ENCODE results near the gene CAB39. TPM values are rescaled to one million over a fixed set of nuclear protein-coding genes. Genes with fewer than 3 reads are reported as not detected.
A peak's percentile ranks its signal among the peaks of the same experiment; 100 is the strongest.

Gene CAB39
- total RNA-seq, 2 experiments from 2014 or later: 175 to 178 TPM

DNA sequence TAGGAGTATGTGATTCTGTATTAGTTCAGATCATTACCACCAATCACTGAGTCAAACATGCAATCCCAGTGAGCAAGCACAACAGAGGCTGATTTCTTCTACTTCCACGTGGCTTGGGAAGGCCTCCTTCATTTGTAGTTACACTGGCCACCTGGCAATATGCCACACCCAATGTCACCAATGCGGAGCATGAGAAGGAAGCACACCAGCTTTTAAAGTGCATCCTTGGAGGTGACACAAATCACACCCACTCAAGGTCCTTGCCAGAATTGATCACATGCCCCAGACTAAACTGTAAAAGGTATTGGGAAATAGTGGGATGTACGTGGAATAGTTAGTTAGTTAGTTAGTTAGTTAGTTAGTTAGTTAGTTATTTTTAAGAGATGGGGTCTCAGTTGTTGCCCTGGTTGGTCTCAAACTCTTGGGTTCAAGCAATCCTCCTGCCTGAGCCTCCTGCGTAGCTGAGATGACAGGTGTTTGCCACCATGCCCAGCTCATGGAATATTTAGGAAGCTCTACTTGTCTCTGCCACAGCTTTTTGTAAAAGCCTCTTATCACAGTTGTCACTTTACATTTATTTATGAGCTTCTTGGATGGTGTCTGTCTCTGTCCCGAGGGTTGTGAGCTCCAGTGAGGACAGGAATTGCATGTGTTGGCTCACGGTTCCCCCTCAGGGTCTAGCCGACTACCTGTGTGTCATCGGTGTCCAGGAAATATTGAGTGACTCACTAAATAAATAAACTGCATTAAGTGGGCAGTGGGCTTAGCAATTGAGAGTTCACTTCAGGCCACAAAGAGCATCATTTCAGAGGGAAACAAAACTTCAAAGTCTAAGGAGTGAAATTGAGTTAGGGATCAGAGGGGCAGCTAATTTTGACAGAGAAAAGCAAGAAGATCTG lies 28.1 kb upstream of the CAB39 start:
- H3K27me3 Mint-ChIP-seq (ENCODE audit: low read depth): peaks cover 4% of the 10 kb centered on the region
- DNase-seq: no peak
- ChIA-PET CTCF (interaction anchor here (1.4 to 1.5 kb wide), 2 partner anchors 10 to 38 kb away, joined by 3 to 4 read pairs; no protein-coding TSS in a partner anchor), POLR2A (no interaction called here)
- no peak overlapping the region for H3K4me3 Mint-ChIP-seq
- H3K9me3 Mint-ChIP-seq (ENCODE audit: insufficient read depth): no peaks in the 10 kb centered on the region
- peaks cover 12% of the 10 kb centered on the region for H3K36me3 Mint-ChIP-seq (ENCODE audit: low read depth)
- H3K27ac Mint-ChIP-seq: no peak overlapping the region
- H3K4me1 Mint-ChIP-seq (ENCODE audit: low read depth): peaks cover 47% of the 10 kb centered on the region
- ATAC-seq: no peak

DNA sequence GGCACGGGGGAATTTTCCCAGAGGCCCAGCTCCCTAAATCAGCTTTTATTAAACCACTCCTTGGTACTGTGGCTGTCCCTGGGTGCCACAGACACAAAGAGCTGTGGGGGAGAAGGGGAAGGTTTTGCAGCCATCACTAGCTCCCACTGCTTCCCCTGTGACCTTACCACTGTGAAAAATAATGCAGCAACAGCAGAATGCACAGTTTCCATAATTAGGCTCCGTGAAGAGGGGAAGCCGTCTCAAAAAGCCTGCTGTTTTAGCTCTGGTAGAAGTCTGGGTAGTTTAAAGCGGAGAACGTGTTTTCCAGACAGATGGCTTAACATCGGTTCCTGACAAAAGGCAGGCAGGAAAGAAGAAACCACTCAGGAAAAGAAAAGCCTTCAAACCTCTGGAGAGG lies 27.5 kb upstream of the CAB39 start:
- ChIA-PET CTCF (interaction anchor here (1.4 to 1.5 kb wide), 2 partner anchors 9 to 37 kb away, joined by 3 to 4 read pairs; no protein-coding TSS in a partner anchor), POLR2A (no interaction called here)
- Mint-ChIP-seq H3K9me3 (ENCODE audit: insufficient read depth) (no peaks in the 10 kb centered on the region), H3K27me3 (ENCODE audit: low read depth) (peaks cover 4% of the 10 kb centered on the region), H3K4me3 (no peak overlapping the region), H3K27ac (no peak overlapping the region), H3K36me3 (ENCODE audit: low read depth) (peaks cover 9% of the 10 kb centered on the region), H3K4me1 (ENCODE audit: low read depth) (peaks cover 44% of the 10 kb centered on the region)
- DNase-seq (no peak), ATAC-seq (no peak)

DNA sequence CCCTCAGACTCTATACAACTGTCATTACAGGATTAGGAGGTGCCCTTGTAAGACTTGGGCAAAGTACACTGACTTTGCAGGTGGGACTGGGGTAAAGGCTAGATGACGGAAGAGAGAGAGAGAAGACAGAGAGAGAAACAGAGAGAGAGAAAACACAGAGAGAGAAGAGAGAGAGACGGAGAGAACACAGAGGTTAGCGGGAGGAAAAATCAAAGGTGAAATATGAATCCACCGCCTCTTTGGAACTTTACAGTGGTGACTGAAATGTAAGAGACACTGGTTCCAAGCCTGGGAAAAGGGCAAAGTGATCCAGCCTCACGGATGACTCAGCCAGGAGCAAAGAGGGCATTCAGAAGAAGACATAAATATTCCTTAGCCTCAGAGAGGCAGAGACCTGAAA lies 25.1 kb upstream of the CAB39 start:
- no peak for DNase-seq

DNA sequence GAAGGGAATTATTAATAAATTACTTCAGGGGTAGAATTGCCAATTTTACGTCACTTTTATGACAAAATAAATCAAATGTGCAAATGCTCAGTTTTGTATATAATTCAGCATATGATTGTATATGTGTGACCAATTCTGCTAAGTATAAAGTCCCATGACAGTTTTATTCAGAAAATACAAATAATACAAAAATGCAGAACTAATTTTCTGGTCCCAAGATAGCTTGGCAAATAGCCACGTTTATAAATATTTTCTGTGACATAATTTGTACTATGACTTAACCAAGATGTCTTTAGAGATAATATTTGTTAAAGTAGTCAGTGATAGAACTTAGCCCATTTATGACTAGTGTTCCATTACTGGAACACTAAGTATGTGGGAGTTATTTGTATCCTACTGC lies 24.2 kb upstream of the CAB39 start:
- no peak overlapping the region for H3K4me3 Mint-ChIP-seq
- ChIA-PET CTCF (no interaction called here), POLR2A (no interaction called here)
- no peak overlapping the region for H3K27ac Mint-ChIP-seq
- DNase-seq (no peak), ATAC-seq (no peak)
- H3K27me3 Mint-ChIP-seq (ENCODE audit: low read depth): peaks cover 4% of the 10 kb centered on the region
- no peaks in the 10 kb centered on the region for H3K9me3 Mint-ChIP-seq (ENCODE audit: insufficient read depth)
- H3K36me3 Mint-ChIP-seq (ENCODE audit: low read depth): no peaks in the 10 kb centered on the region
- H3K4me1 Mint-ChIP-seq (ENCODE audit: low read depth): peaks cover 38% of the 10 kb centered on the region

More for the DNA sequence above, 25.1 kb upstream of the CAB39 start:
- Mint-ChIP-seq H3K4me3 (no peak overlapping the region), H3K27ac (no peak overlapping the region), H3K9me3 (ENCODE audit: insufficient read depth) (no peaks in the 10 kb centered on the region), H3K27me3 (ENCODE audit: low read depth) (peaks cover 4% of the 10 kb centered on the region), H3K36me3 (ENCODE audit: low read depth) (no peaks in the 10 kb centered on the region), H3K4me1 (ENCODE audit: low read depth) (peaks cover 35% of the 10 kb centered on the region)
- ChIA-PET POLR2A (interaction anchor here (0.9 kb wide), 1 partner anchor 25 kb away, joined by 3 read pairs; the partner anchor contains the start of gene CAB39), CTCF (no interaction called here)
- no peak for ATAC-seq

DNA sequence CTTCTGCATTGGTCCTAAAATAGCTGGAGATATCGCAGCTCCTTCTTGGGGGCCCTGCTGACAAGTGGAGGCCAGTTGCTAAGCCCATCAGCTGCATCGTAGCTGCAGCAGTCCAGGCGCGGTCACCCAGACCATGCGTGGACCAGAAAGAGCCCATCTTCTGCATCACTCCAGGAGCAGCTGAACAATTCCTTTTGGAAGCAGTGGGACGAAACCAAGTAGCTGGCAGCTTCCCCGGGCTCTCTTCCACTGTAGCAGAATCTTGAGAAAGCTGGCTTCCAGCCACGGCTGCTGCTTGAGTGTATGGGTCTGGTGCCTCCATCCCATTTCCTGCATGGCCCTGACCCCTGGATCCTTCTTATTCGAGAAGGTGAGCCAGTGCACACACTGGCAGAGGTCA lies 22.2 kb upstream of the CAB39 start:
- no peak overlapping the region for H3K27ac Mint-ChIP-seq
- H3K27me3 Mint-ChIP-seq (ENCODE audit: low read depth): peaks cover 4% of the 10 kb centered on the region
- ChIA-PET CTCF (no interaction called here), POLR2A (no interaction called here)
- H3K4me3 Mint-ChIP-seq: no peak overlapping the region
- DNase-seq (no peak), ATAC-seq (no peak)
- peaks cover 37% of the 10 kb centered on the region for H3K4me1 Mint-ChIP-seq (ENCODE audit: low read depth)
- no peaks in the 10 kb centered on the region for H3K9me3 Mint-ChIP-seq (ENCODE audit: insufficient read depth)
- peaks cover 4% of the 10 kb centered on the region for H3K36me3 Mint-ChIP-seq (ENCODE audit: low read depth)

DNA sequence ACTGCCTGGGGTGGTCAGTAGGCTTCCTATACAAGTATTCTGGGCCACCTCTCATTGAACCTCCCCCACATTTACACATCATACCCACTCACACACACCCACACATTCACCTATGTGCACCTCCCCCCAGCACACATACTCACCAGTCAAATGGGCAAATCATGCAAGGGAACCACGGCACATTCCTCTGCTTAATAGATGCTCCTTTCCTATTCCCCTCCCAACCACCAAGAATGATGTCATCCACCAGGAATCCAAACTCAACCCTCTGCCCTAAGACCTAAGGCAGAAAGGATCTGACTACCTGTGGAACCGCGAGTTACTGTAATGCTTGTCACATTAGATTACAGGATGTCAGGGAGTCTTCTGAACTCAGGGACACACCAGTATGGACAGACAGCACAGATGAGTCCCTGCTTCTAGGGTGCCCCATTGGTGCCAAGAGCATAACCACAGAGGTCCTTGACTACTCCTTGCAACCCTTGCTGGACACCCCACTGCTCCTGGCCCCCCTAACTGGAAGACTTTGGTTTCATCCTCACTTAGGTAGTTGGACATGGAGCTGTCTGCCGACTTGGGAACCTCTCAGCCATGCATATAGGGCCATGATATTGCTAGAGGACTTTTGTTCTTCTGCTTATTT lies 21.5 kb upstream of the CAB39 start:
- Mint-ChIP-seq H3K4me1 (ENCODE audit: low read depth) (peaks cover 32% of the 10 kb centered on the region), H3K36me3 (ENCODE audit: low read depth) (peaks cover 4% of the 10 kb centered on the region), H3K27ac (peak overlapping the region; percentile 0), H3K9me3 (ENCODE audit: insufficient read depth) (no peaks in the 10 kb centered on the region), H3K4me3 (no peak overlapping the region), H3K27me3 (ENCODE audit: low read depth) (peaks cover 4% of the 10 kb centered on the region)
- ChIA-PET CTCF (interaction anchor here (1.3 kb wide), 1 partner anchor 13 kb away, joined by 3 read pairs; no protein-coding TSS in a partner anchor), POLR2A (no interaction called here)
- ATAC-seq: no peak
- no peak for DNase-seq

DNA sequence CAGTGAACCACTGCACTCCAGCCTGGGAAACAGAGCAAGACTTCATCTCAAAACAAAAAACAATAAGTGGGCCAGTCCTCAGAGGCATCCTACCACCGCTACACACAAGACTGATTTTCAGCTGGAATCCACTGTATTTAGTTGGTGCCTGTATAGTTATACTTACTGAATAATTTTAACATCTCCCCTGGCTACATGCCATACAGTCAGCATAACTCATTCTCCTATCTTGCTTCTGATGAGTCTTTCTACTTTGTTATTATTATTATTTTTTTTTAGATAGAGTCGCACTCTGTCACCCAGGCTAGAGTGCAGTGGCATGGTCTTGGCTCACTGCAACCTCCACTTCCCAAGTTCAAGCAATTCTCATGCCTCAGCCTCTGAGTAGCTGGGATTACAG lies 19.9 kb upstream of the CAB39 start:
- POLR2A ChIA-PET: no interaction called here
- peaks cover 28% of the 10 kb centered on the region for H3K4me1 Mint-ChIP-seq (ENCODE audit: low read depth)

DNA sequence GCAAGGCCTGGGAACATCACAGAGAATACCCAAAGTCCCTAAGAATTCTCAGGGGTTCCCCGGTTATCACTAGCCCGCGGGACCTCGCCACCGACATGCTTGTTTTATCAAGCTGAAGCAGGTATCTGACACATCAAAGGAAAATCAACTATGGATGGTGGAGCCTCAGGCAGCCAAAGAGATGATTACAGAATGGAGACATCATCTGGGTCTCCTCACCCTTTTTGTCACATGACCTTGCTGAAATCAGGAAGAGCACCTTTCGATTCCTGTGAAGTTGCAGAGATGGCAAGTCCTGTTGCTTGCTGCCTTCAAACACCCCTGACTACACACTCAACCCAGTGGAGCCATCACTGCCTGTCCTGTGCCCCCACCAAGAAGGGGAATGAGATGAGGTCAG lies 19.2 kb upstream of the CAB39 start:
- no peaks in the 10 kb centered on the region for H3K27me3 Mint-ChIP-seq (ENCODE audit: low read depth)
- no peak overlapping the region for H3K4me3 Mint-ChIP-seq
- no peak for ATAC-seq
- no peaks in the 10 kb centered on the region for H3K9me3 Mint-ChIP-seq (ENCODE audit: insufficient read depth)
- ChIA-PET POLR2A (no interaction called here), CTCF (interaction anchor here (0.9 to 1.8 kb wide), 2 partner anchors 17 to 105 kb away, joined by 3 to 6 read pairs; no protein-coding TSS in a partner anchor)
- H3K27ac Mint-ChIP-seq: peak overlapping the region; percentile 64
- DNase-seq: no peak
- peaks cover 28% of the 10 kb centered on the region for H3K4me1 Mint-ChIP-seq (ENCODE audit: low read depth)
- H3K36me3 Mint-ChIP-seq (ENCODE audit: low read depth): peaks cover 4% of the 10 kb centered on the region

More for the DNA sequence above, 19.9 kb upstream of the CAB39 start:
- Mint-ChIP-seq H3K4me3 (no peak overlapping the region), H3K27me3 (ENCODE audit: low read depth) (no peaks in the 10 kb centered on the region), H3K9me3 (ENCODE audit: insufficient read depth) (no peaks in the 10 kb centered on the region), H3K27ac (no peak overlapping the region), H3K36me3 (ENCODE audit: low read depth) (peaks cover 4% of the 10 kb centered on the region)
- CTCF ChIA-PET: interaction anchor here (0.9 to 1.3 kb wide), 2 partner anchors 11 to 17 kb away, joined by 3 read pairs; no protein-coding TSS in a partner anchor
- DNase-seq (no peak), ATAC-seq (no peak)

DNA sequence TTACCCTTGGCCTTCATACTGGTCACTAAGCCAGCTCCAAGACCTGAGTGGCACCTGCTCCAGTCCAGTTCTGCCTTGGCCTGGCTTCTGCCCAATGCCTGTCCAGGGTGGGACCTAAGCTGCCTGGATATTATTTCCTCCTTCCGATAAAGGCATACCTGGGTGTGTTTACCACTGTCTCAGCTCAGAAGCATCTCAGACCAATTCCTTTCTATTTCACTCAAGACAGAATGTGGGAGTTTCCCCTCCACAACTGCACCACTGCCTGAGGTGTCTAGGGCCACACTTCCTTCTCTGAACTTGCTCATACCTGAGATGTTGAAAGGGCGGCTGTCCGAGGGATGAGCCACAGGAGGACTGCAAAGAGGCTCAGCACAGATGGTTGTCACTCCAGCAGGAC lies 18.4 kb upstream of the CAB39 start:
- Mint-ChIP-seq H3K27ac (peak overlapping the region; percentile 62), H3K4me3 (no peak overlapping the region), H3K36me3 (ENCODE audit: low read depth) (peaks cover 4% of the 10 kb centered on the region), H3K9me3 (ENCODE audit: insufficient read depth) (no peaks in the 10 kb centered on the region), H3K4me1 (ENCODE audit: low read depth) (peaks cover 28% of the 10 kb centered on the region), H3K27me3 (ENCODE audit: low read depth) (no peaks in the 10 kb centered on the region)
- ATAC-seq (peak; percentile 68), DNase-seq (no peak)
- CTCF ChIA-PET: interaction anchor here (0.6 to 1.8 kb wide), 5 partner anchors 8 to 104 kb away, joined by 3 to 6 read pairs (median 4); no protein-coding TSS in a partner anchor
- POLR2A ChIA-PET: interaction anchor here (0.8 kb wide), 1 partner anchor 278 kb away, joined by 3 read pairs; the partner anchor contains the start of gene SP100

DNA sequence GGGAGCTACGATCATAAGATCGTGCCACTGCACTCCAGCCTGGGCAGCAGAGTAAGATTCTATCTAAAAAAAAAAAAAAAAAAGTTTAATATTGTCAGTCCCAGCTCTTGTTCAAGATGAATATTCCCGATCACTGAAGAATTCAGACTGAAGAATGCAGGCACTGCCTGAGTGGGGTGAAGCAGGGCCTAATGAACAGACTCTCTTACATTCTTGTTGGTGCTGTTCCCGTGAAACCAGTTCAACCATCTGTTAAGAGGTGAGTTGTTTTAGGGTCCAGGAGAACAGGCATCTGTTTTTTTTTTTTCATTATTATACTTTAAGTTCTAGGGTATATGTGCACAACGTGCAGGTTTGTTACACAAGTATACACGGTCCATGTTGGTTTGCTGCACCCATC lies 17.1 kb upstream of the CAB39 start:
- H3K9me3 Mint-ChIP-seq (ENCODE audit: insufficient read depth): no peaks in the 10 kb centered on the region
- peaks cover 4% of the 10 kb centered on the region for H3K36me3 Mint-ChIP-seq (ENCODE audit: low read depth)
- ATAC-seq: no peak
- peaks cover 25% of the 10 kb centered on the region for H3K4me1 Mint-ChIP-seq (ENCODE audit: low read depth)
- H3K27me3 Mint-ChIP-seq (ENCODE audit: low read depth): no peaks in the 10 kb centered on the region
- CTCF ChIA-PET: interaction anchor here (1.3 kb wide), 1 partner anchor 30 kb away, joined by 4 read pairs; no protein-coding TSS in a partner anchor
- no peak for DNase-seq
- no peak overlapping the region for H3K27ac Mint-ChIP-seq
- POLR2A ChIA-PET: no interaction called here
- H3K4me3 Mint-ChIP-seq: no peak overlapping the region

DNA sequence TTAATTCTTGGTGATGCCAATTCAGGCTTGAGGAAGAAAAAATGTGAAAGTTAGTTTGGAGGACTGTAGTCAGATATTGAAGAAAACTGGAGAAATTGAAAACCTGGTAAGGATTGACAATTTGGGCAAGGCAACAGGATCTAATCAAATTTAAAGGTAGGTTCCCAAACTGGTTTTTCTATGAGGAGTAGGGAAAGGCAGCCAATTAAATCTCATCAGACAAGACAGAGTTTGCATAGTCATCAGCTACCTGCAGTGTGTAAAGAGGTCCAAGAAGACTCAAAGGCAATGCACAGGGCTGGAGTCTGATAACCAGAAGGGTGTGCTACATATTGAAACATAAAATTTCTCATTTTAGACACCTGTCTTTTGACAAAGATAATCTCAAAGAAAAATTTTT lies 16.0 kb upstream of the CAB39 start:
- ChIA-PET POLR2A (no interaction called here), CTCF (interaction anchor here (1.2 to 1.3 kb wide), 2 partner anchors 31 to 102 kb away, joined by 3 to 4 read pairs; no protein-coding TSS in a partner anchor)
- Mint-ChIP-seq H3K4me1 (ENCODE audit: low read depth) (peaks cover 25% of the 10 kb centered on the region), H3K4me3 (no peak overlapping the region), H3K9me3 (ENCODE audit: insufficient read depth) (no peaks in the 10 kb centered on the region), H3K27ac (peak overlapping the region; percentile 7), H3K27me3 (ENCODE audit: low read depth) (no peaks in the 10 kb centered on the region), H3K36me3 (ENCODE audit: low read depth) (peaks cover 4% of the 10 kb centered on the region)
- ATAC-seq: no peak
- no peak for DNase-seq

DNA sequence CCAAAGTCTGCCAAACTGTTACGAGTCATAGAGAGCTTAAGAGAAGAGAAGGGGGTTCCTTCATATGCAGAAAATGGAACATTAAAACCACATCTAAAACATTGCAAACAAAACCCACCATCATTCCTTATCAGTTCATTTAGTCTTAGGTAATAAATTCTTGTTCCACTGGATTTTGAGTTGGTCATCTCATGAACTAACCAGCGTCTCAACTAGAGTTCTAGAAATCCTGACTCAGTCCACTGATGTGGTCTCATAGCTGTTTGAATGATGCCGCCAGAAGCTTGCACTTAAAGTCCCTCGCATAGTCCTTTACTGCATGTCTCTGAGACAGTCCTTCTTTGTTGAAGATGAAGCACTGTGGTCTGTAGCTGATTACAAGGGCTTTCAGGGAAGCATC lies 15.0 kb upstream of the CAB39 start:
- Mint-ChIP-seq H3K9me3 (ENCODE audit: insufficient read depth) (peaks cover 4% of the 10 kb centered on the region), H3K4me1 (ENCODE audit: low read depth) (peaks cover 25% of the 10 kb centered on the region), H3K36me3 (ENCODE audit: low read depth) (peaks cover 11% of the 10 kb centered on the region), H3K27ac (no peak overlapping the region), H3K4me3 (no peak overlapping the region), H3K27me3 (ENCODE audit: low read depth) (no peaks in the 10 kb centered on the region)
- ChIA-PET CTCF (interaction anchor here (1.2 kb wide), 2 partner anchors 16 to 101 kb away, joined by 3 read pairs; no protein-coding TSS in a partner anchor), POLR2A (interaction anchor here (0.8 kb wide), 1 partner anchor 16 kb away, joined by 3 read pairs; no protein-coding TSS in a partner anchor)
- ATAC-seq (no peak), DNase-seq (no peak)
